Tibial nerve (tissue), 4 donors: Measurements from ENCODE around the gene SHISAL1. TPM values are rescaled to one million over a fixed set of nuclear protein-coding genes. Genes with fewer than 3 reads are reported as not detected.
"Not testable (repeated sequence)": the region's sequence is repeated elsewhere in the genome, so short reads cannot be mapped to it uniquely, and the experiment has no call there.

Experiments used
- DNase-seq, 2 donors: peaks; one replicate each; pipeline ENCODE4 v3.0.0-alpha.2; 2019; ENCODE audit warnings: low spot score in 2 of 2
- H3K27ac ChIP-seq, 4 donors: fragments of 200-600 bp; sonication (generic) in 3 of 4; one replicate each; pipeline ENCODE4 v1.5.1; 2017 to 2019; ENCODE audit warnings: mild to moderate bottlenecking in 1 of 4
- H3K27me3 ChIP-seq, 2 donors: fragments of 200-600 bp; sonication (generic) in 1 of 2; one replicate each; pipeline versions ENCODE4 v1.5.1 to v1.6.0; 2017 to 2019
- H3K36me3 ChIP-seq, 3 donors: fragments of 200-600 bp; sonication (generic); one replicate each; pipeline ENCODE4 v1.5.1; 2018 to 2019
- H3K4me1 ChIP-seq, 4 donors: fragments of 200-600 bp; sonication (generic) in 3 of 4; one replicate each; pipeline ENCODE4 v1.5.1; 2017 to 2019
- H3K4me3 ChIP-seq, 4 donors: fragments of 200-600 bp; sonication (generic) in 3 of 4; one replicate each; pipeline ENCODE4 v1.5.1; 2017 to 2019; ENCODE audit warnings: mild to moderate bottlenecking in 1 of 4, moderate library complexity in 1 of 4
- H3K9me3 ChIP-seq, 4 donors: fragments of 200-600 bp; sonication (generic) in 3 of 4; one replicate each; pipeline ENCODE4 v1.5.1; 2017 to 2019
- CTCF ChIP-seq, 5 experiments: fragments of 200-600 bp in 3 of 5; fragments of 450-650 bp in 2 of 5; sonication (generic) in 3 of 5; IDR thresholded peaks; one replicate each; pipeline ENCODE4 v1.5.1; 2016 to 2019; ENCODE audit warnings: antibody characterized with exemption in 5 of 5, mild to moderate bottlenecking in 3 of 5, moderate library complexity in 2 of 5
- EP300 ChIP-seq, 2 donors: sonication (generic); formaldehyde crosslinking; IDR thresholded peaks; one replicate each; pipeline ENCODE4 v1.6.1; 2017; ENCODE audit warnings: antibody characterized with exemption in 2 of 2, mild to moderate bottlenecking in 1 of 2
- POLR2A ChIP-seq, 2 donors: fragments of 450-650 bp; IDR thresholded peaks; one replicate each; pipeline ENCODE4 v1.6.1; 2017; ENCODE audit warnings: antibody characterized with exemption in 2 of 2, mild to moderate bottlenecking in 2 of 2, moderate library complexity in 2 of 2
- WGBS, 2 donors: methylation state at CpG; one replicate each; pipeline ENCODE4 v1.1.5; 2018; 5-methylcytosine and 5-hydroxymethylcytosine counted together
- total RNA-seq, 4 donors: library from RNA; depleted of rRNA; stranded (reverse); fragments of >200 nt; gene quantifications; one replicate each; pipeline ENCODE4 v1.1.0, GENCODE V29; 2016

Gene SHISAL1
- total RNA-seq, 4 donors from 2014 or later, result 0.22 to 1.0 (median 0.59) TPM

DNA sequence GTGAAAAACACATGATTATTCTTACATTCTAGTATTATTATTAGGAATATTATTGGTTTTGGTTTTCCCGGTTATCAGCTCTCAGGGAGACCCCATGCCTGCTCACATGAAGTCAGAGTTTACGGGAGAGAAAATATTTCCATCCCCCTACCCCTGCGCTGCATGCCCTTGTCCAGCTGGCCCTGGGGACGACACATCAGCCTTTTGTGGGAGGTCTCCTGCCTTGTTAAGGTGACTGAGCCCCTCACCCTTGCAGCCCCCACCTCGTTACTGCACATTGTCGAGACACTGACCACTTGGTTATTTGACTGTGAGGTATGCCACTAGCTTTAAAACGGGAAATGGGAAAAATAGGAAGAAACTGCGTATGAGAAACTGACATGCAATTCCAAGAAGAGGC, 69.0 kb downstream of the SHISAL1 start:
- WGBS, 2 donors, result 68 to 75% methylated on average over 8 of the region's 8 CpGs
- no peak for DNase-seq
- Histone ChIP-seq H3K4me1 (no peaks in the 10 kb centered on the region), H3K27me3 (no peaks in the 10 kb centered on the region), H3K4me3 (no peak overlapping the region), H3K36me3 (no peaks in the 10 kb centered on the region), H3K27ac (no peak overlapping the region), H3K9me3 (peaks cover 0 to 6% (median 0%) of the 10 kb centered on the region in 4 donors)
- TF ChIP-seq POLR2A (IDR thresholded peaks at IDR 0.05) (no peak), EP300 (IDR thresholded peaks at IDR 0.05) (no peak)

- no peak for TF ChIP-seq CTCF (IDR thresholded peaks at IDR 0.05)
- TF ChIP-seq POLR2A (IDR thresholded peaks at IDR 0.05), result no peak
- TF ChIP-seq EP300 (IDR thresholded peaks at IDR 0.05), result no peak
- Histone ChIP-seq H3K4me1 (no peaks in the 10 kb centered on the region), H3K27me3 (no peaks in the 10 kb centered on the region), H3K4me3 (no peak overlapping the region), H3K9me3 (peaks cover 0 to 9% (median 0%) of the 10 kb centered on the region in 4 donors), H3K36me3 (no peaks in the 10 kb centered on the region), H3K27ac (no peak overlapping the region)
- DNase-seq, result no peak
- WGBS, 2 donors, result 69 to 76% methylated on average over 15 to 16 of the region's 17 CpGs
These were observed 69.6 kb downstream of the SHISAL1 start for GRCh38 chr22:44242946-44243724.

- H3K9me3 ChIP-seq, result peaks cover 0 to 19% (median 1%) of the 10 kb centered on the region in 4 donors
These were observed 71.6 kb downstream of the SHISAL1 start for GRCh38 chr22:44241121-44241520.

GRCh38 chr22:44237290-44237689, 75.5 kb downstream of the SHISAL1 start:
- no peak for DNase-seq
- no peaks in the 10 kb centered on the region for H3K36me3 ChIP-seq
- TF ChIP-seq POLR2A (IDR thresholded peaks at IDR 0.05) (no peak), CTCF (IDR thresholded peaks at IDR 0.05) (no peak), EP300 (IDR thresholded peaks at IDR 0.05) (no peak)
- H3K4me1 ChIP-seq, result no peaks in the 10 kb centered on the region
- H3K4me3 ChIP-seq, result no peak overlapping the region
- peaks cover 0 to 19% (median 1%) of the 10 kb centered on the region in 4 donors for H3K9me3 ChIP-seq
- no peak overlapping the region for H3K27ac ChIP-seq
- H3K27me3 ChIP-seq, result no peaks in the 10 kb centered on the region

More at GRCh38 chr22:44241121-44241520, 71.6 kb downstream of the SHISAL1 start:
- not testable (repeated sequence) for H3K4me3 ChIP-seq, H3K4me1 ChIP-seq, H3K27ac ChIP-seq, DNase-seq, H3K27me3 ChIP-seq, H3K36me3 ChIP-seq
- 90 to 93% methylated on average over 3 of the region's 3 CpGs for WGBS, 2 donors

DNA sequence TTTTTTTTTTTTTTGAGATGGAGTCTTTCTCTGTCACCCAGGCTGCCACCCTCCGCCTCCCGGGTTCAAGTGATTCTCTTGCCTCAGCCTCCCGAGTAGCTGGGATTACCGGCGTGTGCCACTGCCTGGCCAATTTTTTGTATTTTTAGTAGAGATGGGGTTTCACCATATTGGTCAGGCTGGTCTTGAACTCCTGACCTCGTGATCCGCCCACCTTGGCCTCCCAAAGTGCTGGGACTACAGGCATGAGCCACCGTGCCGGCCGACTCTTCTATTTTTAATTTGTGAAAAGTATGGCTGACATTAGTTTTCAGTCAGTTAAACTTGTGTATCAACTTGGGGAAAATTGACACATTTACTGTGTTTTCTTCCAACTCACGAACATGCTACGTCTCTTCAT, 78.4 kb downstream of the SHISAL1 start:
- H3K9me3 ChIP-seq, result peaks cover 0 to 28% (median 1%) of the 10 kb centered on the region in 4 donors
- H3K4me1 ChIP-seq, DNase-seq, H3K27ac ChIP-seq, H3K27me3 ChIP-seq, H3K36me3 ChIP-seq, H3K4me3 ChIP-seq: not testable (repeated sequence)
- WGBS, 2 donors, result 90 to 92% methylated on average over 11 to 12 of the region's 12 CpGs

DNA sequence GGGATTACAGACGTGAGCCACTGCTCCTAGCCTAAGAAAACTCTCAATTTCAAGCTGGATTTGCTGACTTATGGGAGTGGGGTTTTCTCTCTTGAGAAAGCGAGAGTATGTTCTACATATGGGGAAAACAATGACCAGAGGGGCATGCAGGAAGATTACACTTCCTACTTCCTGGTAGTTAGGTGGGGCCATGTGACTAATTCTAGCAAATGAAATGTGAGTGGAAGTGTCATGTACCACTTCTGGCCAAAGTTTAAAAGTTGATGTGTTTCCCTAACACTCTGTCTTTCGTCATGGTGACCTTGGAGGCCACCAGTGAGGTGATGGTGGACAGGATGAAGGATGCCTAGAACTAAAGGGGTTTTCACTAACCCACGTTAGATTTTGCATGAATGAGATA, 81.5 kb downstream of the SHISAL1 start:
- Histone ChIP-seq H3K27ac (no peak overlapping the region), H3K9me3 (peaks cover 0 to 32% (median 2%) of the 10 kb centered on the region in 4 donors), H3K36me3 (no peaks in the 10 kb centered on the region), H3K4me3 (no peak overlapping the region), H3K27me3 (no peaks in the 10 kb centered on the region), H3K4me1 (no peaks in the 10 kb centered on the region)
- TF ChIP-seq EP300 (IDR thresholded peaks at IDR 0.05) (no peak), CTCF (IDR thresholded peaks at IDR 0.05) (no peak), POLR2A (IDR thresholded peaks at IDR 0.05) (no peak)
- no peak for DNase-seq
- 83 to 86% methylated on average over 4 of the region's 4 CpGs for WGBS, 2 donors
